Measurements from ENCODE around the gene TNKS1BP1. TPM values are rescaled to one million over a fixed set of nuclear protein-coding genes. Genes with fewer than 3 reads are reported as not detected.

Gene TNKS1BP1
- total and polyA plus RNA-seq, 9 of the 15 experiments (the other 6 are each of a cell fraction or from before 2014, with no cell fraction given), result 1.1 to 47.2 (median 10.9) TPM

DNA sequence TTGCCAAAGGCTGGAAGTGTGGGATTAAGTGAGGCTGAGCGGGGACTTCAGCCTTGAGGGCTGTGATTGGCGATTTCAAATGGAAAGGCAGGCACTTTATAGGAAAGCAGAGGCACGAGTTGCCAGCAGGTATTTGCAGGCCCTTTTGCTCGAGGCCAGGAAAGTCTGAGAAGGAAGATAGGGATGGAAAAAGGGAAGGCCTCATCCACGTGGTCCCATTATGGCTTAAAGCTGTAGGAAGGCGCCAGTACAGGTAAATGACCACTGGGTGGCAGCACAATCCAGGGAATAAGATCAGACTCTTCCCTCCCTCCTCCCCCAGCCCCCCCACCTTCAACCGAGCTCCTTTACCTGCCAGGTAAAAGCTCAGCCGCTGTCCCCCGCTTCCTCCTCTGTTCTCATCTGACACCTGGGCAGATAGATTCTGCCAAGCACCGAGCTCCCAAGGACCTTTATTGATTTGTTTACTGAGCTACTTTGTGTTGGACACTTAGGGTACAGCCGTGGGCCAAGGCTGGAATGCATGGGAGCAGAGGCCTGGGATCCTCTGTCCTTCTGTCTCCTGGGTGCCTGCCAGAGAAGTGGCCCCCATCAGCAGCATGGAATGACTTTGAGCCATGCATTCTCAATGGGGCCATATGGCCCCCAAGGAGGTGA is 20.9 kb upstream of the TNKS1BP1 start (continued):
- TF ChIP-seq, protein P1, sequence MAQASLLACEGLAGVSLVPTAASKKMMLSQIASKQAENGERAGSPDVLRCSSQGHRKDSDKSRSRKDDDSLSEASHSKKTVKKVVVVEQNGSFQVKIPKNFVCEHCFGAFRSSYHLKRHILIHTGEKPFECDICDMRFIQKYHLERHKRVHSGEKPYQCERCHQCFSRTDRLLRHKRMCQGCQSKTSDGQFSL (CRISPR knock-in tag; IDR thresholded peaks at IDR 0.05), result peak; percentile 94
- TF ChIP-seq, protein P1 (tag; IDR thresholded peaks at IDR 0.05), result peak in 1 of 2 experiments; percentile 93; a peak in 2 of 4 replicates
- TF ChIP-seq RAD51 (IDR thresholded peaks at IDR 0.05; ENCODE audit: borderline replicate concordance, low read depth) (peak; percentile 37; the same call in 1 of the 2 replicates), RAD21 (CRISPR knock-in tag; conservative IDR thresholded peaks at IDR 0.05 in 1 of 2, IDR thresholded peaks at IDR 0.05 in 1 of 2) (peak; percentile 62), ZKSCAN1 (IDR thresholded peaks at IDR 0.05; ENCODE audit: low read depth, low read length) (no peak), CC2D1A (IDR thresholded peaks at IDR 0.05) (peak; percentile 47; the same call in 1 of the 2 replicates), L3MBTL2 (IDR thresholded peaks at IDR 0.05) (peak; percentile 87), ZNF263 (CRISPR knock-in tag; IDR thresholded peaks at IDR 0.05; ENCODE audit: borderline replicate concordance) (peak; percentile 62; the same call in 1 of the 2 replicates), KLF6 (CRISPR knock-in tag; IDR thresholded peaks at IDR 0.05; ENCODE audit: borderline replicate concordance) (no peak), POU5F1 (IDR thresholded peaks at IDR 0.05; ENCODE audit: borderline replicate concordance, low read depth, low read length, partially characterized antibody) (no peak), MYNN (IDR thresholded peaks at IDR 0.05) (no peak), MYNN (CRISPR knock-in tag; IDR thresholded peaks at IDR 0.05) (no peak), LARP7 (IDR thresholded peaks at IDR 0.05) (no peak), TARDBP (IDR thresholded peaks at IDR 0.05) (no peak), BHLHE40 (IDR thresholded peaks at IDR 0.05; ENCODE audit: low read length) (no peak), HDGF (IDR thresholded peaks at IDR 0.05) (peak; percentile 85; the same call in 1 of the 2 replicates), SPI1 (IDR thresholded peaks at IDR 0.05; ENCODE audit: borderline replicate concordance, low read depth, low read length) (peak; percentile 77)
- TF ChIP-seq, protein P2, sequence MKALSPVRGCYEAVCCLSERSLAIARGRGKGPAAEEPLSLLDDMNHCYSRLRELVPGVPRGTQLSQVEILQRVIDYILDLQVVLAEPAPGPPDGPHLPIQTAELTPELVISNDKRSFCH (CRISPR knock-in tag; IDR thresholded peaks at IDR 0.05), result no peak
- TF ChIP-seq, protein P2 (tag; IDR thresholded peaks at IDR 0.05), result no peak
- TF ChIP-seq, protein P3, sequence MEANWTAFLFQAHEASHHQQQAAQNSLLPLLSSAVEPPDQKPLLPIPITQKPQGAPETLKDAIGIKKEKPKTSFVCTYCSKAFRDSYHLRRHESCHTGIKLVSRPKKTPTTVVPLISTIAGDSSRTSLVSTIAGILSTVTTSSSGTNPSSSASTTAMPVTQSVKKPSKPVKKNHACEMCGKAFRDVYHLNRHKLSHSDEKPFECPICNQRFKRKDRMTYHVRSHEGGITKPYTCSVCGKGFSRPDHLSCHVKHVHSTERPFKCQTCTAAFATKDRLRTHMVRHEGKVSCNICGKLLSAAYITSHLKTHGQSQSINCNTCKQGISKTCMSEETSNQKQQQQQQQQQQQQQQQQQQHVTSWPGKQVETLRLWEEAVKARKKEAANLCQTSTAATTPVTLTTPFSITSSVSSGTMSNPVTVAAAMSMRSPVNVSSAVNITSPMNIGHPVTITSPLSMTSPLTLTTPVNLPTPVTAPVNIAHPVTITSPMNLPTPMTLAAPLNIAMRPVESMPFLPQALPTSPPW (CRISPR knock-in tag; IDR thresholded peaks at IDR 0.05), result peak; percentile 96

Data from K562 (cell line).